GM18498 (cell line): ENCODE data around the gene CITED4.
A peak's percentile ranks its signal among the peaks of the same experiment; 100 is the strongest.

Experiments used
- ATAC-seq: cut with Tn5 transposase; IDR thresholded peaks from one replicate; pipeline ENCODE4 v1.9.1; 2021; ENCODE audit warnings: mild to moderate bottlenecking, moderate library complexity; ENCODE audit not compliant: unreplicated experiment

Gene CITED4

DNA sequence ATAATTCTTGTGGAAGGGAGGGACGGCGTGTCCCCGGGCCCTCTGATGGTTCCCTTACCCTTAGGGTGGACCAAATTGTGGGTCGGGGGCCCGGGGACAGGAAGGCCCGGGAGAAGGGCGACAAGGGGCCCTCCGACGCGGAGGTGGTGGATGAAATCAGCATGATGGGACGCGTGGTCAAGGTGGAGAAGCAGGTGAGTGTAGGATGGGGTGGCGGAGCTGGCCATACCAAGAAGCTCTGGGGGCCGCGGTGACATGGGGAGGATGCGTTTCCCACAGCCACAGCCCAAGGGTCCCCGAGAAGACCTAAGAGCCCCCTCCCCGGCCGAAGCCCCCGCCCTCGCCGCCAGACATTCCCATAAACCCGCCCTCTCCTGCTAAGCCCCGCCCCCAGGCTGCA lies 24.6 kb downstream of the CITED4 start:
- no peak for ATAC-seq

DNA sequence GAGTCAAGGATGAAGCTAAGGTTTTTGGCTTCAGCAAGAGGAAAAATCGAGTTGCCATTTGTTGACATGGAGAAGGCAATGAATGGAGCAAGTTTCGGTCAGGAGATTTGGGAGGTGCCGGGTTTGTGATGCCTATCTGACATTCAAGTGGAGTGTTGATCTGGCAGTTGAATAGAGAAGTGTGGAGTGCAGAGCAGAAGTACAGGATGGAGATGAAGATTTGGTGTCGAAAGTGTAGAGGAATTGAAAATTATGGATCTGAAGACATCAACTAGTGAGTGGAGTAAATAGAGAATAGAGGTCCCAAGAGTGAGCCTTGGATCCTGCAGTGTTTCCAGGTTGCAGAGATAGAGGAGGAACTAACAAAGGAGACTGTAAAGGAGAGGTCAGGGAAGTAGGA lies 25.9 kb downstream of the CITED4 start:
- ATAC-seq = no peak

DNA sequence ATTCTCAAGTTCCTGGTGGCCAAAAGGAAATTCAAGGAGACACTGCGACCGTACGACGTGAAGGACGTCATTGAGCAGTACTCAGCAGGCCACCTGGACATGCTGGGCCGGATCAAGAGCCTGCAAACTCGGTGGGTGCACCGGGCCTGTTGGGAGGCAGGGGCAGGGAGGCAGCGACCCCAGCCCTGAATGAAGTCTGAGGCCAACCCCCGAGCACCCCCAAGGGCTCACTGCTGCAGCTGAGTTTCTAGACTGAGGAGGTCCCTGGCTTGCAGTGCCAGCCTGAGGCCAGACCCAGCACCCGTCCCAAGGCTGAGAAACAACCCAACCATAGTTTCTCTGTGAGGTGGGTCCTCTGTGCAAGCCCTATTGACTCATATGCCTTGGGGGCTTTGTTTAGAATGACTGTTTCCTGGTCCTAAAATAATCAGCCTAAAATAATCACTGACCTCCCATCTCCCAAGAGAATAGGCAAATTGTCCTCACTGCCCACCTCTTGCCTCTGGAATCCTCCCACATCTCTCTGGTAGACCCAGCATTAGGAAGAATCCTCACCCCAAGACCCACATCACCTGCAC lies 27.1 kb downstream of the CITED4 start:
- no peak for ATAC-seq

DNA sequence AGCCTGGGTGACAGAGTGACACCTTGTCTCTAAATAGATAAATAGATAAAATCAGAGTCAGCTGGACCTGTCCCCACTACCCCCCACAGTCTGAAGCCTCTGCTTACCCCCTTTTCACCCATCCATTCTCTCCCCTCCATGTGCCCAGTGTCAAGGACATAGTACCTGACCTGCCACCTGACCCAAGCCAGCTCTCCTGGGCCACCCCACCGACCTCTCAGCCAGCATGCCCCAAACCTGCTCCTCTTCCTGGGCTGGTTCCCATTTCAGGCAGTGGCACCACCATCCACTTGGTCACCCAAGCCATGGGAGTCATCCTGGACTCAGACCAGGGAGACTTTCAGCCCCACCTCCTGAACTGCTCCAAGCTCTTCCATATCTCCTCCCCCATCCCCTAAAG lies 28.2 kb downstream of the CITED4 start:
- ATAC-seq = no peak

DNA sequence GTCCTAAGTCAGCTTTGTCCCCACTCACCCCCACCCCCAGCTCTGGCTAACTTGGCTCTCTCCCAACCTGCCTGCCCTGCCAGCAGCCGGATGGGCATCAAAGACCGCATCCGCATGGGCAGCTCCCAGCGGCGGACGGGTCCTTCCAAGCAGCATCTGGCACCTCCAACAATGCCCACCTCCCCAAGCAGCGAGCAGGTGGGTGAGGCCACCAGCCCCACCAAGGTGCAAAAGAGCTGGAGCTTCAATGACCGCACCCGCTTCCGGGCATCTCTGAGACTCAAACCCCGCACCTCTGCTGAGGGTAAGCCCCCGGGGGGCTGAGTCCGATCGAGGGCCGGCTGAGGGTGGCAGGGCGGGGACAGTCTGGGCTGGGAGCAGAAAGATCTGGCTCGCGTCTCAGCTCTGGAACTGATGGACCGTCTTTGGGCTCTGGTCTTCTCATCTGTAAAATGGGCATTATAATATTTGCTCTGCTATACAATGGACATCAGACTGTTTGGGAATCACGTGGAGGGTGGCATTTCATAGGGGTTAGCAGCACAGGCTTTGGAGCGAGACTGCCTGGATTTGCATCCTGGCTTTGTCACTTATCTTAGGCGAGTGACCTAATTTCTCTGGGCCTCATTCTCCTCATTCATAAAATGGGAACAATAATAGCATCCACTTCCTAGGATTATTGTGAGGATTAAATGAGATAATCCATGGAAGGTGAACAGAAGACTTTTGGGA lies 31.0 kb downstream of the CITED4 start:
- ATAC-seq = no peak

DNA sequence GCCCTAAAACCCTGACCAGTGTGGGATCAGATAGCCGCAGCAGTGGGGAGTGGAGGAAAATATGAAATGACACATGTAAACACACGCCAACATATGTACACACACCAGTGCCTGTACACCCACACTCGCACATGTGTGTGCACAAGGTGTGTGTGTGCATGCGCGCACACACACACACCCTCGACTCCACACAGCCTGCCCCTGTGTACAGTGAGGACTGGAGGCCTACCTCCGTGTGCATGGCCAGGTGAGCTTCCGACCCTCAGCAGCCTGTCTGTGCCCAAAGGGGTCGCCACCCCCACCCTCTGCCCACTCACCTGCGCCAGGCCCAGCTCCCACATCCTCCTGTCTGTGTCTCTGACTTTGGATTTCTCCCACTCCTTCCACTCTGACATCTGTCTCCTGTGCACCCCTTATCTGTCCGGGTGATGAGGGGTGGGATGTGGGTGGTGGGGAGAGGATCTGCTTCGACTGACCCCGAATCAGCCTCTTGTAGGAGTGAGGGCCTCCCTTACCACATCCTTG lies 31.7 kb downstream of the CITED4 start:
- ATAC-seq = no peak

DNA sequence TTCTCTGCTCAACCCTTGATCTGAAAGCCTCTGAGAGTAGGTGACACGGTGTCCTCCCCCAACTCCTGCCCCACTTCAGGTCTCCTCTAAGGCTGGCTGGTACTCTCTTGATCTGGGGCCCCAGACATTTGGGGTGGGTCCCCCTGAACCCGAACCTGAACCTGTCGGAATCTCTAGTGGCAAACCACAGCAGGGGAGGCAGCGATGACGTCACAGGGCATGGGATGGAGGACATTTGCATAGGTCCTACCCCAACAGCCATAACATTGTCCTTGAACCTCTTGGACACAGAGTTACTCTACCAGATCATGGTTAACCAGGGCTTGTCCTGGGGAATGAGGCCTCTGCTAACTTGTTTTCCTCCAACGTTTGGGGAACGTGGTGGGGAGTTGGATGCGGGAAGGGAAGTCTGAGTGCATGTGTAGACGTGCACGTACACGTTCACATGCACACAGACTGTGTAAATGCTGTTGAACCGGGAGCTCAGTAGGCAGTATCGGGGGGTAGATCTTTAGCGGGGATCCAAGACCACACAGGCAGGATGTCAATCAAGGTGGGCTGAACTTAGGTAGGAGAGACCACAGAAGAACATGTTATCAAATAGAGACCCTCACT lies 32.4 kb downstream of the CITED4 start:
- ATAC-seq = no peak

DNA sequence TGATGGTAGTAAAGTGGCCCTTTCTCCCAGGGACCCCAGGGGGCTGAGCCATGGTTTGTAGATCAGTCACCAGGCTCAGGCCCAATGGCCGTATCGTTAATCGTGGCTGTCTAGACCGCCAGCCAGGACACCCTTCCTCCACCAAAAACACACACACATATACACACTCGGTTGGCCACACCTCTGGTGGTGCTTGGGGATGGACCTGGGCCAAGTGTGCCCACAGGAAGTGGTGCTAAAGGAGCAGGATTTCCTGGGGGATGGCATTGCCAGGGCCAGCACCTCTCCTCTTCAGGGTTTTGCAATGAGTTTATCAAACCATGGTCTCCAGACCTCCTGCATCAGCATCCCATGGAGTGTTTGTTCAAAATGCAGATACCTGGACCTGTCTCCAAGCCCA lies 36.2 kb downstream of the CITED4 start:
- no peak for ATAC-seq

DNA sequence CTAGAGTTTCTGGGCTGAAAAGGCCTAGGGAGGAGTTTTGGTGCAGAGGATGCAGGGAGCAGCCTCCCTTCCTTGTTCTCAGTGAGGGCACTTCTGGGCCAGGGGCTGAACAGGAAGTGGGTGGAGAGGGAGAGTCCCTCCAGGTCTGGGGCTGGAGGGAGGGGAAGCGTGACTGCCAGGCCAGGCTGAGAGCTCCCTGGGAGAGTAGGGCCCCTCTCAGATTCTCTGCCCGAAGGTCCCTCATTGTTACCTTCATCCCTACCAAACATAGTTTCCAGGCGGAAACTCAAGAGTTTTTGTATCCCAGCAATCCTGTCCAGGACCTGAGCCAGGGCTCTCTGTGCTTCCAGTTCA lies 36.8 kb downstream of the CITED4 start:
- no peak for ATAC-seq

DNA sequence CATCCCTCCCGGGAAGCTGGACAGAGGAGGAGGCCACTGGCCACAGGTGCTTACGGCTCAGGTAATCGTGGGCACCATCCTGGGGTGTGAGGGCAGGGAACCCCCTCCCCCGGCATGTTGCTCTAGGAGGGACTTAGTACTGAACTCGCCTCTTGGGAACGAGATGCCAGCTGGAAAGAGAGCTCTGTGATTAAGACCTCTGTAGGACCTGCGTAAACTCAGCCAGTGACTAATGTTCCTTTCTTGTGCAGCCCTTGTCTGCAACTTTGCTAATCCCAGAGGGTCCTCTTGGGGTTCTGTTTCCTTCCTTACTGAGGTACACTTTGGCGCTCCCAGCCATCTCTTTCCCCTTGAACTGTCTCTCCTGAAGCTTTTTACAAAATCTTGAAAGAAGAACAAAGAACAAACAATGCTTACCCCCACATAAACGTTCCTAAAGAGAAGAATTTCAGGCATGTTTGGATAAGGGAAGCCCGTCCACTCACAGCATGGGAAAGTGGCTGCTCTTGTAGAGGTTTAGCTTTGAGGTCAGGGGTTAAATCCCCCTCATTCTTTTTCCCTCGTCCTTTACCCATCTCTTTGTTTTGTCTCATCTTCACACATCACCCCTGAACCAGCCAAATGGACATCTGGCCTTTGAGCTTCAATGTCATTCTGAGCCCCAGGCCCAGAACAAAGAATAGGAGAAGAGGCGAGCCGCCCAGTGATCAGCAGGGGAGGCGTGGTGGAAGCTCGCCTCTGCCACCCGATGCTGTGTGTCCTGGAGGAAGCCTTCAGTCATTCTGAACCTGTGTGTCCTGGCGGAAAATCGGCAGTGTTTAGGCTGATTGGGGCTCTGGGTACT lies 37.4 kb downstream of the CITED4 start:
- ATAC-seq = no peak

DNA sequence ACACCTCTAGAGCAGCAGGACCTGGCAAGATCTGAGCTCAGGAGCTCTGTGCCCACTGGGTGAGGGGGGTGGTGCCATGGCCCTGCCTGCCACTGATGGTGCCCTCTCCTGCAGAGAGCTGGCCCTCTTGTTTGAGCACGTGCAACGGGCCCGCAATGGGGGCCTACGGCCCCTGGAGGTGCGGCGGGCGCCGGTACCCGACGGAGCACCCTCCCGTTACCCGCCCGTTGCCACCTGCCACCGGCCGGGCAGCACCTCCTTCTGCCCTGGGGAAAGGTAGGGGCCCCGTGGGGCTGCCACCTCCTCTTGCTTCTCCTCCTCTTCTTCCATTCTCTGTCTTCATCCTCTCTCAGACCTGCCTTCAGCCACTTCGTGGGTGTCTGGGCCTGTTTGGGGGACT lies 38.2 kb downstream of the CITED4 start:
- no peak for ATAC-seq

DNA sequence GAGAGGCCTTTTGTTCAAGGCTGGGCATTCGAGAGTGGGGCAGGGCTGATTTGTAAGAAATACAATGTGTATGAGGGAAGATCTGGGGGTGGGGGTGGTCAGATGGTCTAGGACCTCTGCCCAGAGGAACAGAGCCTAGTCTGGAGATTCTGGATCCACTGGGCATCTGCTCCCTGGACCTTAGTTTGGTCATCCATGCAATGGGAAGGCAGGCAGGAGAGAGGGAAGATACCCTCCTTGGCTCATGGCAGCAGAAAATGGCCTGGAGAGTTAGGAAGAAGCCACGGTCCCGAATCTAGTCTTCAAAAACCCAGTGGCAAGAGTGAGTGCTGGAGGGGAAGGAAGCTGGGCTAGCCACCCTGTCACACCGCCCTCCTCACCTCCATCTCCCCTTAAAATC lies 38.8 kb downstream of the CITED4 start:
- no peak for ATAC-seq

DNA sequence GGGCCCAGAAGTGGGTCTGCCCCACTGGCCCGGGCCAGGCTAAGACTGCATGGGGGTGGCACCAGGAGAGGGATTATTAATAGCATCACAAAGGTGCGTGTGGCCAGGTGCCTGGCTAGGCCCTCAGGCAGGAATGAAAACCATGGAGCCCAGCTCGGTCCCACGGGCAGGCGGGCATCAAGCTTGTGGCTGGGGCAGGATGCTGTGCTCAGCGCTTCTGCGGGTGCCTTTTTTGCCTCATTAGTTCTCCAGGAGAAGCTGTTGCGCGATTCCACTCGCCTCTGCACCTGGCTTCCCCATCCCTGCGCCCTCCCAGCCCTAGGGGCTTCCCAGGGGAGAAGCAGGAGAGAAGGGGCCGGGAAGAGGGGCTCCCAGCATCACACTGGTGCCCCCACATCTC lies 39.3 kb downstream of the CITED4 start:
- ATAC-seq = no peak

DNA sequence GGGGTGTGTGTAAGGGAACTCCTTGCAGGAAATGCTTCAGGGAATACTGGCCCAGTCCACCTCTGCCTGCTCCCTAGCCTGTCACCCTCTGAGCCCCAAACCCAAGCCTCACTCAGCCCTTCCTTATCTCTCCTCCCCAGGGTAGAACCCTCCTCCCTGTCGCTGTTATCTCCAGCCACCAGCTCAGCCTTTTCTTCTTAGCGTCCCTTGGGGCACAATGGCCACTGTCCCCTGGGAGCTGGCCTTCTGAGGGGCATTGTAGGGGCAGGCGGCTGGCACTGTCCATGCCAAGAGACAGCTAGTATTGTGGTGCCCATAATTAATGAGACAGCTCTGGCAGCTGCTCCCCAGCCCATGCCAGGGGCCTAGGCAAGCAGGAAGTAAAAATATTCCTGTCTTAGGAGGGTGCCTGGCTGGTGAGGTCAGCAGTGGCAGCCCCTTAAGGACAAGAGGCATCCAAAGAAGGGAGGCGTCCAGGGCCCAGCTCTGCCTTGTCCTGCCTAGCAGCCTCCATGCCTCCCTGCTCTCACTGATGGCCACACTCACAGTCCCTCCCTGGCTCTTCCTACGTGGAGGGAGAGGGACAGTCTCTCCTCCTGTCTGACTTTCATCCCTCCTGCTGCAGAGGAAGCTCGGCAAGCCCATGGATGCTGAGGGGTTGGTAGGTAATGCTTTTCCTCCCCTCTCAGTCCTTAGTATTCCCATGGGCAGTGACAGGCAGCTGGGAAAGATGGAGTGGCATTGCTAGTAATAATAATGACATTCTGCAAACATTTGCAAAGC lies 41.1 kb downstream of the CITED4 start:
- ATAC-seq = no peak

DNA sequence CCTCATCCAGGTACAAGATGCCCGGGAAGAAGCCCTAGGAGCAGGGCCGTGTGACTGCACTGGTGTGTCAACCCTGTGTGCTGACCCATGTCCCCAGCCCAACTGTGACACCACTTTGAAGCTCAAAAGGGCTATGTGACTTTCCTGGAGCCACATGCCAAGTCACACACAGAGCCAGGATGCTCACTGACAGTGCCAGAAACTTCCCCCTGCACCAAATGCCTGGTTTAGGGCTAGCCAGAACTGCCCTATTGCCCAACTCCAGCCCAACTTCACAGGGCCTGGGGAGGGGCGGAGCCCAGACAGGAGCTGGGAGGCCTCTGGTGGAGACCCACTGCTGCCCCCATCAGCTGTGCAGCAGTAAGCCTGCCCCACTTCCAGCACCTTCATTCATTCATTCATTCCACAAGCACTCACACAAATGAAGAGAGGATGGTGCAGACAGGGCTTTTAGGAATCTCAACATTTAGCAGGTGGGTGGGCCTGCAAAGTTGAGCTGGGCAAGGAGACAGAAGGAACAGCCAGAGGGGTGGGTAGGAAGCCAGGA lies 41.8 kb downstream of the CITED4 start:
- ATAC-seq = no peak

DNA sequence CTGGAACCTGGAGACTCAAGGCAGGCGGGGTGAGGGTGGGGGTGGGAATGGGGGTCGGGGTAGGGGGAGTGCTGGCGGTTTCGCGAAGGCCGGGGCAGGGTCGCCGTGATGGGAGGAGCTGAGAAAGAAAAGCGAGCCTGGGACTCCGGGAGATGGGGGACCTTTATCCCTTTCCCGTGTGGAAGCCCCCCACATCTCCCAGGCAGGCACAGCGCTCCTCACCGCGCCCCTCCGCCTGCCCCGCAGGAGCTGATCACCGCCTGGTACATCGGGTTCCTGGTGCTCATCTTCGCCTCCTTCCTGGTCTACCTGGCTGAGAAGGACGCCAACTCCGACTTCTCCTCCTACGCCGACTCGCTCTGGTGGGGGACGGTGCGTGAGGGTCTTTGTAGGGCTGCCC lies 43.1 kb downstream of the CITED4 start:
- no peak for ATAC-seq

DNA sequence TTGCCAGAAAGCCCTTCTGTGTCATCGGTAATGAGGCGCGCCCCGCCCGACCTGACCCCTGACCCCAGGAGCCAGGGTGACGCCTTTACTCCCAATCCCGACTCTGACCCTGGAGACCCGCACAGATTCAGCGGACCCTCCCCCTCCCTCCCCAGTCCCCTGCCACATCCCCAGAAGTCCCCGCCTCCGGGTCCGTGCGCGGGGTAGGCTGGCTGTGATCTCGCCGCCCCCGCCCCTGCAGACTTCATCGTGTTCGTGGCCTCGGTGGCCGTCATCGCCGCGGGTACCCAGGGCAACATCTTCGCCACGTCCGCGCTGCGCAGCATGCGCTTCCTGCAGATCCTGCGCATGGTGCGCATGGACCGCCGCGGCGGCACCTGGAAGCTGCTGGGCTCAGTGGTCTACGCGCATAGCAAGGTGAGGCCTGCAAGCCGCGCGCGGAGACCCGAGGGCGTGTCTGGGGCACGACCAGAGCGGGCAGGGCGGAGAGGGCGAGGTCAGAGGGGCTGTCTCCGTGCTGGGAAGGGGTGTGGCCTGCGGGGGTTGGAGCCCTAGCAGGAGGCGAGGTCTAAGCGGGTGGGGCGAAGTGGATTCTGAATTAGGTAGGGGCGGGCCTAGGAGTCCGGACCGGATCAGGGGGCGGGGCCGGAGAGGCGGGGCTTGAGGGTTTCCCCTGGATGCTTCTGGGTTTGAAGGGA lies 43.8 kb downstream of the CITED4 start:
- peak; percentile 89 for ATAC-seq

DNA sequence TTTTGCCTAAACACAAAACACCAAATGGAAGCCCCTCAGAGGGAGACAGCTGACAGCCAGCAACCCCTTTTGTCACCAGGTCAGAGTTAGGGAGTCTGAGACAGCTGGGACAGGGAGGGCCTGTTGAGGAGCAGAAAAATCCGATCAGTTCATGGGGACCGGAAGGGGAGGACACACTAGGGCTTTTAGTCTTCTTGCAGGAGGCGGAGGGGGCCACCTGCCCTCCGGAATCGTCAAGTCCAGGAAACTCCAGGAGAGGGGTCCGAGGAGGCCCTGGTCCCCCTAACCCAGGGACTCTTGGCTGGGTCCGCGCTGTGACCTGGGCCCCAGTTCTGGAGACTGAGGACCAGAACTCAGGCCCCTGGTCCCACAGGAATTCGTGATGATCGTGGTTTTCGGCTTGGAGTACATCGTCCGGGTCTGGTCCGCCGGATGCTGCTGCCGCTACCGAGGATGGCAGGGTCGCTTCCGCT lies 44.3 kb downstream of the CITED4 start:
- peak; percentile 19 for ATAC-seq

DNA sequence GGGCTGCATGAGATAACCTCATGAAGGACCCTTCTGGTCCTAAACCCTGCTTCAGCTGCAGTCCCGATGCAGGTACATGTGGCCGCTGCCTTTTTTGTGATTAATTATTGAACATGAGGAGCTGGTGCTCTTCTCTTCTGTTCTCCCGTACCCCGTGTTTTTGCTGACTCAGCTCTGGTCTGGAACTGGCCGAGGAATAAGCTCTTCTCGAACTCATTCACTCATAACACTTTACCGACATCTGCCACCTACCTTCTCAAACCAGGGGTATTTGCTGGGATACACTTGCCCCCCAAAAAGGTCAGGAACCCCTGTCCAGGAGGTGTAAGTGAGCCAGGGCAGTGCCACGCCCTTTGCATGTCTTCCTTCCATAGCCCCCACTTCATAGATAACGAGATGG lies 46.7 kb downstream of the CITED4 start:
- no peak for ATAC-seq
